ENCODE data around the gene ARSI.

Gene ARSI

DNA sequence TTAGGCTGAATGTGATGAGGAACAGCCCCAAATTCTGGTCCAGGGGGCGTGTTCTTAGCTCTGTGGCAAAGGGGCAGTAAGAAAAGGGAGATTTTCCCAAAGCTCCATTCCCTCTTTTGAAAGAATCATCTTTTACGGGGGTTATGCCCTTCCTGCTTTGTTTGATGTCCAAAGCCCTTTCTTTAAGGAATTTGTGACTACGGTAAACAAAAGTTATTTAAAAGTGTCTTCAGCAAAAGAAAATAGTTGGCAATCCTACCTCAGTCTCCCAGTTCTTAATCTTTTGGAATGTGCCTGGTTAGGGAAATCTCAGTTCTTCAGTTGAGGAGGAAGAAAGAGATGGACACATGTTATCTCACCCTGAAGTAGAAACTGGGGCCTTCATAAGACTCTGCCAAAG is 24.4 kb upstream of the ARSI start:
- no peak for DNase-seq (ENCODE audit: low read depth in 2 of 2)

DNA sequence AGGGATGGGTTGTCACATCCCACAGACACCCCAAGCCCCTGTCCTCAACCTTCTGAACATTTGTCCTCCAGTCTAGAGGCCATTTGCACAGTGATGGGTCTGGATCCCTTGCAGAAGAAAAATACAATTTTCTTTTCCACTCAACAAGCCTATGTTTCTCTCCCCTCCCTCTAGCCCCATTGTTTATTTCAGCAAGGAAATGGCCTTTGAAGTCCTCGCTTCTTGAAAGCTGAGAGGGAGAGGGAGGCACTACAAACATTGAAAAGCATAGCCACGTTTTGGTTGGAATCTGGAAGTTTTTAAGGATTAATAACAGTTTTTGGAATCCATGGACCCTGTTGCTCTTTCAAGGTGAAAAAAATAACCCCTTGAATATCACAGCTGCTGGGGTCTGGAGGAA is 24.0 kb upstream of the ARSI start:
- DNase-seq (ENCODE audit: low read depth in 2 of 2) = no peak

- DNase-seq (ENCODE audit: low read depth in 2 of 2) = no peak
These were observed 22.7 kb upstream of the ARSI start for GRCh38 chr5:150325426-150325825.

DNA sequence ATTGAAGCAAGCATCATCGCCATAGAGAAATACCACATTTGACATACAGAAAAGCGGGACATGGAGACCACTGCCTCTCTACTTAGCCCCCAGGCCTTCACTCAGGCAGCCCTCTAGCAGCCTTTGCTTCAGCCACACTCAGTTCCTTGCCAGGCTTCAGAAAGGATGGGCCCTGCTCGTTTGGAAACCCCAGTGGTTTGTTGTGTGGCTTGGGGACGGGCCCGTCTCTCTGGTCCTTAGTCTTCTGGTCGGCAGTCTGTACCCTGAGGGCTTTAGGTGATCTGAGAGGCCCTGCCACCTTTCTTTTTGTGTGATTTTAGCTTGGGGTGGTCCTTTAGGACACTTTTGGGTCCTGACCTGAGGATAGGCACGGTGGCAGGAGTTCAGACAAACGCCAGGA is 21.1 kb upstream of the ARSI start:
- no peak for DNase-seq (ENCODE audit: low read depth in 2 of 2)

DNA sequence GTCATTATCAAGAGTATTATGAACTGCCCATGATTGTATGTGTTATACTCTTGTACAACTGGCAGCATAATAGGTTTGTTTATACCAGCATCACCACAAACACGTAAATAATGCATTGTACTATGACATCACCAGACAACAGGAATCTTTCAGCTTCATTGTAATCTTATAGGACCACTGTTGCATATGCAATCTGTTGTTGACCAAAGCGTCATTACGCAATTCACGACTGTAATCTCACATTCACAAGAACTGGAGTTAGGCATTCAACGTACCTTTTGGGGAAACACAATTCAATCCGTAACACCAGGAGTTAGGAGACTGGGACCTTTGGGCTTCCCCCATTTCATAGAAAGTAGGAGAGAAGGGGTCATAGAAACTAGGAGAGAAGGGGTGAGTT is 20.4 kb upstream of the ARSI start:
- no peak for DNase-seq (ENCODE audit: low read depth in 2 of 2)

DNA sequence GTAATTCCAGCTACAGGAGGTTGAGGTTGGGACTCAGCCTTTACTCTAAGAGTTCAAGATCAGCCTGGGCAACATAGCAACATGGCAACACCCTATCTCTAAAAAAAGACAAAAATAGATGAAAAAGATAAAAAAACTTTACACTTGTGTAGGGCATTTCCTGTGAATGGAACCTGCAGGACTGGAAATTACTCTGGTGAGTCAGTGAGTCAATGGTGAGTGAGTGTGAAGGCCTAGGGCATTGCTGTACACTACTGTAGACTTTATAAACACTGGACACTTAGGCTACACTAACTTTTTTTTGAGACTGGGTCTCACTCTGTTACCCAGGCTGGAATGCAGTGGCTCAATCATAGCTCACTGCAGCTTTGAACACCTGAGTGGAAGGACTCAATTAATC is 19.5 kb upstream of the ARSI start:
- DNase-seq (ENCODE audit: low read depth in 2 of 2) = no peak

DNA sequence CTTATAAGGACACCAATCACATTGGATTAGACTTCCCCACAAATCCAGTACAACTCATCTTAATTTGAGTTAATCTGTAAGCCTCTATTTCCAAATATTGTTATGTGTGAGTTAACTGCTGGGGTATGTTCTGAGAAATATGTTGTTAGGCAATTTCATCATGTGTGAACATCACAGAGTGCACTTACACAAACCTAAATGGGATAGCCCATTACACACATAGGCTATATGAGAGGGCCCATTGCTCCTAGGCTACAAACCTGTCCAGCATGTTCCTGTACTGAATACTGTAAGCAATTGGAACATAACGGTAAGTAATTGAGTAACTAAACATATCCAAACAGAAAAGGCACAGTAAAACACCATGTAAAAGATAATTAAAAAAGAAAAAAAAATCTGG is 19.1 kb upstream of the ARSI start:
- DNase-seq (ENCODE audit: low read depth in 2 of 2) = no peak

GRCh38 chr5:150321211-150321610 is 18.5 kb upstream of the ARSI start:
- DNase-seq (ENCODE audit: low read depth in 2 of 2) = no peak

GRCh38 chr5:150320044-150320613 is 17.4 kb upstream of the ARSI start:
- DNase-seq (ENCODE audit: low read depth in 2 of 2) = no peak

- no peak for DNase-seq (ENCODE audit: low read depth in 2 of 2)
These were observed 16.7 kb upstream of the ARSI start for GRCh38 chr5:150319484-150319790.

DNA sequence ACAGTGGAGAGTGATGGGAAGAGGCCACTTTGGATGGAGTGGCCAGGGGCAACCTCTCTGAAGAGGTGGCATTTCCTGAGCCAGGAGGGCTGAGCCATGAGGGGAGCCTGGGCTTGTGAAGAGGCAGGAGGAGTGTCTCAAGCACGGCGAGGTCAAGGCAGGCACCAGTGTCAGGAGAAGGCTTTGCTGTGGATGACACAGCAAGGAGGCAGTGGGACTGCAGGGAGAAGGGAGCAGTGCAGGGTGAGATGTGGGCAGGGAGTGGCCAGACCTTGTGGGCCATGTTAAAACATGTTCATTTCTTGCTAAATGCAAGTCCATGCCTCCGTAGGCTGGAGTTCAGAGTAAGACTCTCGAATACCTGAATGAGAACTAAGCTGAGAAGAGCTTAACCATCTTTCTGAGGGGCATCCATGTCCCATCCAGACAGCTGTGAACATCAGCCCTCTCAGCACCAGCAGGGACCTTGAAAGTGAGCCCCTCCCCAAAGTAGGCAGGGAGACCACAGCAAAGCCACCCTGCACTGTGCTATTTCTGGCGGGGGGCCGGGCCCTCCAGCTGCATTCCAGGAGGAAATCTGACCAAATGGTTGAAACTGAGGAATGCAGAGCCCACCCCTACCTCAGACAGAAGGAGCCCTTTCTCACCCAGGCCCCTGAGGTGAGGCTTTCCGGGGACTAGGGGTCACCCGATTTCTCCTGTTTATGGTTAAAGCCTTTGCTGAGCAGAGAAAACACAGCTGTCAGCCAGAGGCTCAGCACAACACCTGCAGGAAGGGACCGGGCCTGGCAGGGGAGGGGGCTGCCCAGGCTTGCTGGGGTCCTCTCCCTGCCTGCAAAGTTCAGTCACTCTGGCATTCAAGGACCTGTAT is 16.1 kb upstream of the ARSI start:
- no peak for DNase-seq (ENCODE audit: low read depth in 2 of 2)

- DNase-seq (ENCODE audit: low read depth in 2 of 2) = no peak
These were observed 14.6 kb upstream of the ARSI start for GRCh38 chr5:150317048-150318003.

DNA sequence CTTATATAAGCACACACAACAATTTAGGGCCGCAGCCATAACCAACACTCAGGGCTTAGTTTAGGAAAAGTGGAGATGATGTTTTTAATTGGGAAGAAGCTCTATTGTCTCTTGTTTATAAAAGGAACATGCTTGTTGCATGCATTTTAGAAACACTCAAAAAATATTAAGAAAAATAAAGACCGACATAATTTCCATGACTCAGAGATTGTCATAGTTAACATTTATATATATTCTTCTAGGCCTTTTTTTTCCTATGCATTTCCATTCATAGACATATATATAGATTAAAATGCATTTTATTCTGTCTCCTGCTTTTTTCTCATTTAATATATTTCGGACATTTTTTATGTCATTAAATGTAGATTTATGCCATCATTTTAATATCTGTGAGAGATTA is 13.6 kb upstream of the ARSI start:
- DNase-seq (ENCODE audit: low read depth in 2 of 2) = no peak

DNA sequence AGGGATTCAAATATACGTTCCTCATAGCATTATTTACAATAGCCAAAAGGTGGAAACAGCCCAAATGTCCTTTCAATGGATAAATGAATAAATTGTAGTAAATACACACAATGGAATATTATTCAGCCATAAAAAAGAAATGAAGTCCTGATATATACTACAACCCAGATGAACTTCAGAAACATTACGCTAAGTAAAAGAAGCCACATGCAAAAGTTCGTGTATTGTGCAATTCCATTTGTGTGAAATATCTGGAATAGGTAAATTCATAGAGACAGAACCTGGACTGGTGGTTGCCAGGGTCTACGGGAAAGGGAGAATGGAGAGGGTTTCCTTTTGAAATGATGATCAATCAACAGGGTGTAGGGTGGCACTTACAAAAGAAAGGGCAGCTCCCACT is 12.5 kb upstream of the ARSI start:
- DNase-seq (ENCODE audit: low read depth in 2 of 2) = no peak

- no peak for DNase-seq (ENCODE audit: low read depth in 2 of 2)
These were observed 11.4 kb upstream of the ARSI start for GRCh38 chr5:150313921-150314716.

DNA sequence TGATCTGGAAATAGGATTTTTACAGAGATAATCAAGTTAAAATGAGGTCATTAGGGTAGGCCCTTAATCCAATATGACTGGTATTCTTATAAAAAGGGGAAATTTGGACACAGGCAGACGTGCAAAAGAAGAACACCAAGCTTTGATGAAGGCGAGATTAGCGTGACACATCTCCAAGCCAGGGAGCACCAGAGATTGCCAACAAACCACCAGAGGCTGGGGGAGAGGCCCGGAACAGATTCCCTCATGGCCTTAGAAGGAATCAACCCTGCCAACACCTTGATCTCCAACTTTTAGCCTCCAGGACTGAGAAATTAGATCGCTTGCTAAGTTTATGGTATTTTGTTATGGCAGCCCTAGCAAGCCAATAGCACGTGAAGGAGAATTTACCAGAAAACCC is 10.8 kb upstream of the ARSI start:
- DNase-seq (ENCODE audit: low read depth in 2 of 2) = no peak

DNA sequence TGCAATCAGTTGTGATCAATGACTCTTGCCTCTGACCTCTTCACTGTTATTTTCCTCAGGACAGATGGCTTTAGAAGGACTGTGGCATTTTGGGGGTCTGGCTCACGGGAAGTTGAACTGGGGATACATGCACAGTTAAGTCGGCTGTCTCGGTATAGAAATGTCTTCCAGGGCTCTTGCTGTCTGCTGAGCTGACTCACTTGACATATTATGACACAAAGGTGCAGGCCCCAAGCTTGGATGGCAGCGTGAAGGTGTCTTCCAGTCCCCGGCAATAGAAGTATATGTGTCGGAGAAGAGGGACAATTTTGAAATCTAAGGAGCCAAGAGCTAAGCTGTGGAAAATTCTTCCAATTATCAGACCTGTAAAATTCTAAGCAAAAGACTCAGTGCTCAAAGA is 9.8 kb upstream of the ARSI start:
- no peak for DNase-seq (ENCODE audit: low read depth in 2 of 2)

DNA sequence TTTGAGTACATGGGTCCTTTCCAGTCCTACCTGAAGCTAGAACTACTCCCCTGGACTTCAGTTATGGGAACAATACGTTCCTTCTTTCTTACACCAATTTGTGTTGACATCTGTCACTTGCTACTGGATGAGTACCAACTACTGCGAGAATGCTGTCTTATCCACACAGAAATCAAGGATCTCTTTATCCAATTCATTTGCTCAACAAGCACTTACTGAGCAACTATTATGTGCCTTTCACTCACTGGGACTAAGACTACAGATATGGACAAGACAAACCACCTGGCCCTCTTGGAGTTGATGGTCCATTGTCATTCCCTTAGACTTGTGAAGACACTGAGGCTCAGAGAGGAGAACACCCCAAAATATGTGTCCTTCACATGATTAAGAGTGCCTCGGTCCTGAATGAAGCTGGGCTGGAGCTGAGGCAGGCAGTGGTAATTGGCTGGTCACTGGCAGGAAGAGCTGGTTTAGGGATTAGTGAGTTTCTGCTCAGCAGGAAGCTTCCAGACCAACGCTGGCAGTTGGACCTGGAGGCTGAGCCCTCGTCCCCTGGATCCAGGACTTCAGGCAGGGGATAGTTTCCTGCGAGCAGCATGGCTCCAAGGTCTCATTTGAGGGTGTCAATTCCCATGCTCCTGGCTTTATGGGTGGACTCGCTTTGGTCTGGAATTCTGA is 8.4 kb upstream of the ARSI start:
- no peak for DNase-seq (ENCODE audit: low read depth in 2 of 2)

GRCh38 chr5:150310246-150310645 is 7.5 kb upstream of the ARSI start:
- no peak for DNase-seq (ENCODE audit: low read depth in 2 of 2)

GRCh38 chr5:150309886-150310239 is 7.2 kb upstream of the ARSI start:
- no peak for DNase-seq (ENCODE audit: low read depth in 2 of 2)

GRCh38 chr5:150309101-150309885 is 6.6 kb upstream of the ARSI start:
- DNase-seq (ENCODE audit: low read depth in 2 of 2) = no peak

All from stimulated activated CD4-positive, alpha-beta T cell treated with anti-CD3 and anti-CD28 coated beads, Interleukin-12 subunit alpha, Interleukin-12 subunit beta, amount 100 ng/mL, for 24 hours (primary cell).